ENCODE data around the gene ATF5. TPM values are rescaled to one million over a fixed set of nuclear protein-coding genes. Genes with fewer than 3 reads are reported as not detected.

Gene ATF5
- total RNA-seq, 1 donor from 2014 or later, result 10.6 TPM

GRCh38 chr19:49894011-49894664 is 34.9 kb upstream of the ATF5 start:
- FAIRE-seq (no peak), DNase-seq (ENCODE audit: low spot score in 2 of 2) (no peak)

GRCh38 chr19:49894879-49895565 is 34.0 kb upstream of the ATF5 start:
- DNase-seq (ENCODE audit: low spot score in 2 of 2) (no peak), FAIRE-seq (no peak)

GRCh38 chr19:49895566-49896297 is 33.3 kb upstream of the ATF5 start:
- no peak for DNase-seq (ENCODE audit: low spot score in 2 of 2)
- FAIRE-seq, result no peak

- no peak for DNase-seq (ENCODE audit: low spot score in 2 of 2)
- no peak for FAIRE-seq
These were observed 32.0 kb upstream of the ATF5 start, which contains the start of gene IL4I1 for GRCh38 chr19:49896863-49897621. Gene IL4I1 (minus strand): TSS chr19:49896887. CDS start chr19:49896160, 727 bp downstream.

- FAIRE-seq (no peak), DNase-seq (ENCODE audit: low spot score in 2 of 2) (no peak)
These were observed 24.9 kb upstream of the ATF5 start for GRCh38 chr19:49904136-49904535.

- DNase-seq (ENCODE audit: low spot score in 2 of 2) (peak in 1 of 2 donors; percentile 51), FAIRE-seq (no peak)
These were observed 22.0 kb upstream of the ATF5 start for GRCh38 chr19:49906879-49907564.

- FAIRE-seq, result no peak
- no peak for DNase-seq (ENCODE audit: low spot score in 2 of 2)
These were observed 21.1 kb upstream of the ATF5 start for GRCh38 chr19:49907745-49908446.

- no peak for FAIRE-seq
- DNase-seq (ENCODE audit: low spot score in 2 of 2), result no peak
These were observed 20.3 kb upstream of the ATF5 start for GRCh38 chr19:49908480-49909420.

- no peak for DNase-seq (ENCODE audit: low spot score in 2 of 2)
- no peak for FAIRE-seq
These were observed 18.8 kb upstream of the ATF5 start for GRCh38 chr19:49910179-49910578.

GRCh38 chr19:49911381-49912145 is 17.4 kb upstream of the ATF5 start:
- FAIRE-seq (no peak), DNase-seq (ENCODE audit: low spot score in 2 of 2) (no peak)

- DNase-seq (ENCODE audit: low spot score in 2 of 2) (no peak), FAIRE-seq (no peak)
These were observed 15.9 kb upstream of the ATF5 start for GRCh38 chr19:49912965-49913685.

GRCh38 chr19:49913720-49914119 is 15.3 kb upstream of the ATF5 start:
- FAIRE-seq (no peak), DNase-seq (ENCODE audit: low spot score in 2 of 2) (no peak)

- FAIRE-seq, result no peak
- no peak for DNase-seq (ENCODE audit: low spot score in 2 of 2)
These were observed 13.7 kb upstream of the ATF5 start for GRCh38 chr19:49915271-49915670.

GRCh38 chr19:49916839-49917733 is 11.9 kb upstream of the ATF5 start:
- DNase-seq (ENCODE audit: low spot score in 2 of 2) (no peak), FAIRE-seq (no peak)

GRCh38 chr19:49918089-49918488 is 10.9 kb upstream of the ATF5 start:
- no peak for DNase-seq (ENCODE audit: low spot score in 2 of 2)
- no peak for FAIRE-seq
